Fibroblast of peridontal ligament (primary cell): ENCODE results near the gene OPN4.

Source experiments
- DNase-seq: peaks from one replicate; pipeline ENCODE4 v3.0.0-alpha.2; 2010; ENCODE audit errors: extremely low read depth

OPN4 gene

GRCh38 chr10:86699991-86700840, 45.9 kb downstream of the OPN4 start:
- DNase-seq, result no peak

DNA sequence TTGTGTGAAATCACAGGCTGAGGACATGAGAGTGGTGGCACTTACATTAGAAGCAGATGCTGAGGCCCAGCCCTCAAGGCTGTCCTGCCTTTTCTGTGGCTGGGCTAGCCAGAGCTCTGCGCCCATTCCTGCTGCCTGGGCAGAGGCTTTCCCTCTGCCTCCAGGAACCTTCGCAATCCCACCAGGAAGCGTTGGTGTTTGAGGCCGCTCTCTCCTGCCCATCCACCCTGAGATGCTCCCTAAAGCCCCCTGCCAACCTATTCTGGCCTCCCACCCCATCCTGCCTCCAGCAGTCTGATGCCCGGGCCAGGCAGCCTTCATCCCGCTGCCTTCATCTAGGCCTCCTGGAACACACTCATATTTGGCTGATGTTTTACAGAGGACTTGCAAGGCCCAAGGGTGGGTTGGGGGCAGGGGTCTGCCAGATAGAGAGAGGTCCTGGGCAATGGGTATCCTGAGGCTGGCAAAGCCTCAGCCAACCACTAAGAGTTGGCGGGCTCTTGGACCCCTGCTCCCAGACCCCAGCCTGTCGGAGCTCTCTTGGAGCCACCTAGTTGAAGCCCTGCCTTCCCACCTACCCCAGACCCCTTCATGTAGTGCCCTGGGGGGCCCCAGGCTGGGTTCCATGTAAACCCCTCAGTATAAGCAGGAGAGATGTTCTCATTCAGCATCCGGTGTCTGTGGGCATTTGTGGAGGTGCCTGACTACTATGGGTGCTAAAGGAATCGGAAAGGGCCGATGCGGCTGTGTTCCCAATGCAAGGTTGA, 46.7 kb downstream of the OPN4 start:
- DNase-seq, result no peak

GRCh38 chr10:86703176-86703575, 48.8 kb downstream of the OPN4 start:
- no peak for DNase-seq

GRCh38 chr10:86705139-86705538, 50.8 kb downstream of the OPN4 start:
- DNase-seq, result no peak

GRCh38 chr10:86705905-86706304, 51.6 kb downstream of the OPN4 start:
- no peak for DNase-seq

GRCh38 chr10:86706401-86706841, 52.1 kb downstream of the OPN4 start:
- no peak for DNase-seq

- no peak for DNase-seq
These were observed 52.6 kb downstream of the OPN4 start for GRCh38 chr10:86706977-86707376.

GRCh38 chr10:86707505-86707904, 53.2 kb downstream of the OPN4 start:
- DNase-seq, result no peak

GRCh38 chr10:86708068-86708782, 53.9 kb downstream of the OPN4 start:
- DNase-seq, result no peak

- DNase-seq, result no peak
These were observed 54.5 kb downstream of the OPN4 start for GRCh38 chr10:86708783-86709380.

GRCh38 chr10:86709396-86710185, 55.2 kb downstream of the OPN4 start:
- DNase-seq, result no peak

GRCh38 chr10:86710987-86711512, 56.7 kb downstream of the OPN4 start:
- DNase-seq, result peak; percentile 85

DNA sequence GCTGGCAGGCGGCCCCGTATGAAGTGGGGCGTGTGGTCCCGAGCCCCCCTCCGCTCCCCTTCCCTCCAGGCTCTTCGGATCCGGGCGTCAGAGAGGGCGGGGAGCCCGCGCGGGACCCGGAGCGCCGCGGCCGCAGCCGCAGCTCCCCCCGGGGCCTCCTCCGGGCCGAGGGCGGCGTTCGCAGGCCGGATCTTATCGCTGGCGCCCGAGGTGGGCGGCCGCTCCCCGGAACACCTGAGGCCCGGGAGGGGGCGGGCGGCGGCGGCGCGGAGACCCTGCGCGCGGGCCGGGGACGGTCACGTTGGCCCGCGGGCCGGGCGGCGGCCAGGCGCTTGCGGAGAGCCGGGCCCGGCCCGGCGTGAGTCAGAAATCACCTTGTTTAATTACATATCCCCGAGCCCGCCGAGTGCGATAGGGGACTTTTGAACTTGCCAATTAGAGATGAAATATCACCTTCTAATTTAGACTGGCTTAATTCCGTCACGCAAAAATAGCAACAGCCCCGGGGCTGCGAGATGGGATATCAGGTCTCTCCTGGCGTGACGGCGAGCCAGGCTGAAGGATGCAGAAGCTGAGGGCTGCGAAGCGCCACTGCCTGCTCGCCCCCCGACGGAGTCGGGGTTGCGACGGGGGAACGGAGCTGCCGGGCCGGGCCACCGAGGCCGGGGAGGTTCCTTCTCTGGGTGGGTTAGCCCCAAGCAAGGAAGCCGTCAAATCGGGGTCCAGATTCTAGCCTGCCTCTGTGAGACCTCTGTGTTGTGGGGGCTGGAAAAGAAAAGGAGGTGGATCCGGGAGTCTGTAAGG, 57.4 kb downstream of the OPN4 start:
- DNase-seq, result peak; percentile 37

- no peak for DNase-seq
These were observed 58.0 kb downstream of the OPN4 start for GRCh38 chr10:86712317-86712707.

GRCh38 chr10:86715156-86715795, 60.9 kb downstream of the OPN4 start:
- no peak for DNase-seq

- no peak for DNase-seq
These were observed 61.5 kb downstream of the OPN4 start for GRCh38 chr10:86715836-86716235.
